ENCODE measurements around the gene NRF1. TPM values are rescaled to one million over a fixed set of nuclear protein-coding genes. Genes with fewer than 3 reads are reported as not detected.
"Not testable (repeated sequence)": the region's sequence is repeated elsewhere in the genome, so short reads cannot be mapped to it uniquely, and the experiment has no call there.

Gene NRF1
- polyA plus RNA-seq, 12 donors: 11.1 to 22.3 (median 14.7) TPM; not detected in 1

DNA sequence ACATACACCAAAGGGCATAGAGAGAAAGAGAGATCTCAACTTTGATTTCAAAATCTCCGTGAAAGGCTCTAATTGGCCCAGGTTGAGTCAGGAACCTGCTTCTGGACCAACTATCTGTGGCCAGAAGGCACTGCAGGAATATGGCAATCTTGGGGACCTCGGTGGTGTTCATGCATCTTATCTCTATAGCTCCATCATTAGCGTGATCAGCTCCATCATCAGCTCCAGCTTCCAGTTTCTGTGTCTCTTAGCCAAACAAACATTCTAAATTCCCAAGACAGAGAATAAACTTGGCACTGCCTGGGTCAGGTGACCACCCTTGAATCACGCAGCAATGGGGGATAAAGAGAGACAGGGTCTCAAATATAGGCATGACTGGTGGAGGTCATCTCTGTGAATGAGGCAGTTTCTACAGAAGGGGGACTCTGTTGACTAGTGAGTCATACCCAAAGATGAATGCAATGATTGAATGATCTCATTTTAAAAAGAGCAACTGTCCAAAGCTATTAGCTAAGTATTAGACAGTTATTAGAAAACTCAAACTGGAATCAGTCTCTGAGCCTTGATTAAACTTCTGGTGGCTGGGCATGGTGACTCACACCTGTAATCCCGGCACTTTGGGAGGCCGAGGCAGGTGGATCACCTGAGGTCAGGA is 5.4 kb upstream of the NRF1 start:
- no peak for DNase-seq

- DNase-seq: peak; percentile 9
Measured at GRCh38 chr7:129606803-129607202, 4.7 kb upstream of the NRF1 start.

- DNase-seq: no peak
Measured at GRCh38 chr7:129607471-129608120, 3.9 kb upstream of the NRF1 start.

- no peak for DNase-seq
Measured at GRCh38 chr7:129609666-129610065, 1.9 kb upstream of the NRF1 start.

DNA sequence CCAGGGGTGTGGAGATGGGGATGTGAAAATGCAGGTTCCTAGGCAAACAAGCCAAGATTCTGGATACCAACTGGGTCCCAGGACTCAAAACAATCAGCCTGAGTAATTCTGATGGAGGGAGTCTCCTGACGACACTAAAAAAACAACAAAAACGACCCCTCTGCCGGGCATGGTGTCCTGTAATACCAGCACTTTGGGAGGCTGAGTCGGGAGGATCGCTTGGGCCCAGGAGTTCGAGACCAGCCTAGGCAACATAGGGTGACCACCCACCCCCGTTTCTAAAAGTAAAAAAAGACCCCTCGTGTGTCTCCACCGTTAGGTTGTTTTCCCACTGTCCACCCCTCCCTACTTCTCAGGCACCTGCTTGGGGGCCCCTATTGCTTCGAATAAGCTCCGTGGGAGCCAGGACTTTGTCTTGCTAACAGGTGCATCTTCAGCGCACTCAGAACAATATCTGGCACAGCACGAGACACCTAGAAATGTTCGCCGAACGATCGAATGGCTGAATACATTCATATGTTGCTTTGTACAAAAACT is 743 bp upstream of the NRF1 start:
- no peak for DNase-seq

DNA sequence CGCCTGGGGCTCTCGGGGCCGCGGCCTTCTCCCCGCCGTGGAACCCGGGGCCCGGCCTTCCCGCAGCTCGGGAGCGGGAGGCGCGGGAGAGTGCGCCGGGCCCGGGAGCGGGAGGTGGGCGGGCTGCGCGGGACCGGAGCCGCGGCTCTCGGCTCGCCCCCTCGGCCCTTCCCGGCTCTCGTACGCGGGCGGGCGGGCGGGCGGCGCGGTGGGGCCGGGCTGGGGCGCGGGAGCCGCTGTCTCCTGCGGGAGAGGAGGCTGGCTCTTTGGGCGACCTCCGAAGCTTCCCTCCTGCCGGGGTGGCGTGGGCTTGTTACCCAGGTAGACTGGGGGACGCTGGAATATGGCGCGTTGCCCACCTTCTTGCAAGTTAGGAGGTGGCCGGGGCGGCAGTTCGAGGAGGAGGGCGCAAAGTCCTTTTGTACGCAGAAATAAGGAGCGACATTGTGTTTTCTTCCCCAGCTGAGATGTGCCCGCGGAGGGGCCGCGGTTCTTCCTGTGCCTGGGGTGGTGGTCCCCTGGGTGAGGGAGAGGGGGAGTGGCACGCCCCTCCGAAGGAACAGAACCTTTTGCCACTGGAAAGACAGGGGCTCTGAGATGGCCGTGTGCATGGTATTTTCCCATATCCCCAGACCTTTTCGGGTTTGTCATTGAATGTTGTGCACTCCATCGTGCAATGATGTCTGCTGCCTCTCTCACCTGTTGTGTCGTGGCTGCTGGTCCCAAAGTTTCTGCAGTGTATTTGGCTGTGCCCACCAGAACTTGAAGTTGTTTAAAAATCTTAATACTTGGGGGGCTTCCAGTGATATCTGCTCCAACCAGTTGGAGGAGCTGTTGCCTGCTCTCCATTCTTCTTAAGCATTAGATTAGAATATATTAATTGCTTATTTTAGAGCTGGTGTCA is 844 bp downstream of the NRF1 start:
- DNase-seq: peak; percentile 61

- DNase-seq: no peak
Measured at GRCh38 chr7:129613016-129613337, 1.5 kb downstream of the NRF1 start.

GRCh38 chr7:129615018-129615417 is 3.5 kb downstream of the NRF1 start:
- DNase-seq: no peak

DNA sequence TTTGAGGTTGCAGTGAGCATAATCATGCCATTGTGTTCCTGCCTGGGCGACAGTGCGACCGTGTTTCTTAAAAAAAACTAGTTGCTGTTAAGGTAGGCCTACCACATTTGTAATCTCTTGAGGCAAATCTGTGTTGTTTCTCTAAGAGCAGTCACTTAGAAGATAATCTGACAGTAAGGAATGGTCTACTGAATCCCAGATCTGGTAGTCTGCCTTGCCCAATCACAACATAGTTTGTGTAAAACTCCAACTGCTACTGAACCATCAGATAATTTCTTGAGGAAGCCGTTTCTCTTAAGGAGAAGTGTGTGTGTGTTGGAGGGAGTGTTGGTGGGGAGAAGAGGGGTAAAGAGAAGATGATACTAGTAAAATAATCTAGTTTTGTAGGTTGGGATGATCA is 5.0 kb downstream of the NRF1 start:
- no peak for DNase-seq

DNA sequence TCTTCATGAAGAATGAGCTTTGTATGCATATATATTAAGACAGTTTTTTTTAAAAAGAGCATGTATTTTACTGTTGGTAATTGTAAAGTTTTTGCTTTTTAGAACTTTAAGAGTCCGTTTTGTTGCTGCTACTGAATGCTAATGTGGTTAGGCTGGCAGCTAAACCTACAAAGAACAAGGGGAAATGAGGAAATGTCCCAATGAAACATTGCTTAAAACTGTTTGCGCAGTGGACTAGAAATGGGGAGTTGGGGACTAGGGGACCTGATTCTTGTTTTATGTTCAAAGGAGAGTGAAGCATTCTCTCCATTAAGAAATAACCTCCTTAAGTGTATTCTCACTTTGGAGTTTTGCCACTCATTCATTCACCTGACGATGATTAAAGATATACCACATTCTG is 5.7 kb downstream of the NRF1 start:
- no peak for DNase-seq

GRCh38 chr7:129617652-129618051 is 6.1 kb downstream of the NRF1 start:
- DNase-seq: no peak

DNA sequence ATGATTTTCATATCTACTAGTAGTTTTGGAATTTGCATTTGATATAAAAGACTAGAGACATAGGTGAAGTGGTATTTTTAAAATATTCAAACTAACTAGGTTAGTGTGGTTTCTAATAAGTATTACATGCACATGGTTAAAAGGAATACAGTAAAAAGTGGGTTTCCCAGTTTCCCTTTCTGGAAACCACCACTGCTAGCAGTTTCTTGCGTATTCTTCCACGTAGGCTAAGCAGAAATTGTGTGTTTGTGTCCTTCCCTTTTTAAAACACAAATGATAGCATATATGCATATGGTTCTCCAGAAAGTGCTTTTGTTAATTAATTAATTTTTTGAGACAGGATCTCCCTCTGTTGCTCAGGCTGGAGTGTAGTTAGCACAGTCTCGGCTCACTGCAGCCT is 15.4 kb downstream of the NRF1 start:
- no peak for DNase-seq

- DNase-seq: no peak
Measured at GRCh38 chr7:129630341-129630740, 18.8 kb downstream of the NRF1 start.

DNA sequence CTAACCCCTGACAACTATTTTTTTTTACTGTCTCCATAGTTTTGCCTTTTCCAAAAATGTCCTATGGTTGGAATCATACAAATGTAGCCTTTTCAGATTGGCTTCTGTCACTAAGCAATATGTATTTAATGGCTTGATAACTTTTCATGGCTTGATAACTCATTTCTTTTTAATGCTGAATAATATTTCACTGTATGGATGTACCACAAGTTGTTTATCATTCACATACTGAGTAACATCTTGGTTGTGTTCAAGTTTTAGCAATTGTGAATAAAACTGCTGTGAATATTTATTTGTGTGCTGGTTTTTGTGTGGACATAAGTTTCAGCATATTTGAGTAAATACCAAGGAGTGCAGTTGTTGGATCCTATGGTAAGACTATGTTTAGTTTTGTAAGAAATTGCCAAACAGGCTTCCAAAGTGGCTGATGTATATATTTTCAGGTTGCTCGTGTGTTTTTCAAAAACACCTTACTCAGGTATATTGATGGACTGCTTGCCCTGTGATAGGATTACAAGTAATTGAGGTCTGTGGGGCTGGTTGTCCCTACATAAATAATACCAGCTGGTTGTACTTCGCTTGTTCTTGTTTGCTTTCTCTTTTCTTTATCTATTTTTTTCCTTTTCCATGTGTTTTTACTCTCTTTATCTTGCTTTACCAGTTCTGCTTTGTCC is 23.0 kb downstream of the NRF1 start:
- DNase-seq: no peak

DNA sequence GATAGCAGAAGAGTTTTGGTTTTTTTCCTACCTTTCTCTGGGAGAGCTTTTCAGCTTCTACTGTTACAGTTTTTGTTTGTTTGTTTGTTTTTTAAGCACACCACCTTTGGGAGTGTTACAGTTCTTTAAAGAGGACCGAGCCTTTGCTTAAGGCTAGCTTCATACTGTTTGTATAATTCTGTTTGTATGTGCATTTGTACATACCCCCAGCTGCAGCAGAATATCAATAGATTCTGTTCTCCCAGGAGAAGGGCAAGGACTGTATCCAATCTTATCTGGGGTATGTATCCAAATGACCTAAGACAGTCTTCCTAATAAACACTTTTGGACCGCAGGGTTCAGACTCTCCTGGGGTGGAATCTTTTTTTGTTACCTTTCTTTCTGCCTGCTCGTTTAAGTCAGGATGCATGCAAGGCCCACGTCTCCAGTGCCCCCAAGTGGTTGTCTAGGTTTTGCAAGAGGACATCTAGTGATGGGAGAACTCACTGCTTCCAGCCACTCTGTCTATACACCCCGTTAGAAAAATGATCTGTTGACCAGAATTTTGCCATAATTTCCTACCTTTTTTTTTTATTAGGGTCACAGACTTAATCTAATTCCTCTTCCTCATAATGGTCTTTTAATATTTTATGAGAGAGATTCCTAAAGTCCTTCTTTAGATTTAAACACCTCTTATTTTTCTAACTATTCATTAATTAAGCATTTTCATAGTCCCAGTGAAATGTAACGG is 23.9 kb downstream of the NRF1 start:
- peak; percentile 57 for DNase-seq

DNA sequence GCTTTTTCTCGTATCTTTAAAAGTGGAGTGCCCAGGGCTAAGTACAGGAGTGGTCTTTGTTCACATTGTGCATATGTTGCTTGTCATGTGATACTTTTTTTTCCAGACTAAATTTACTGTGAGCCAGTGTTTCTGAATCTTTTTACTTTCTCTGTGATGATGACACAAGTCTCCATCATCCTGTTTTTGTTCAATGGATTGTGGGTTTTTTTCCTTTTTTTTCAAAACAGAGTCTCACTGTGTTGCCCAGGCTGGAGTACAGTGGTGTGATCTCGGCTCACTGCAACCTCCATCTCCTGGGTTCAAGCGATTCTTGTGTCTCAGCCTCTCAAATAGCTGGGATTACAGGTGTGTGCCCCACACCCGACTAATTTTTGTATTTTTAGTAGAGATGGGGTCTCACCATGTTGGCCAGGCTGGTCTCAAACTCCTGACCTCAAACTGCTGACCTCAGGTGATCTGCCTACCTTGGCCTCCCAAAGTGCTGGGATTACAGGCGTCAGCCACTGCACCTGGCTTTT is 24.6 kb downstream of the NRF1 start:
- not testable (repeated sequence) for DNase-seq

DNA sequence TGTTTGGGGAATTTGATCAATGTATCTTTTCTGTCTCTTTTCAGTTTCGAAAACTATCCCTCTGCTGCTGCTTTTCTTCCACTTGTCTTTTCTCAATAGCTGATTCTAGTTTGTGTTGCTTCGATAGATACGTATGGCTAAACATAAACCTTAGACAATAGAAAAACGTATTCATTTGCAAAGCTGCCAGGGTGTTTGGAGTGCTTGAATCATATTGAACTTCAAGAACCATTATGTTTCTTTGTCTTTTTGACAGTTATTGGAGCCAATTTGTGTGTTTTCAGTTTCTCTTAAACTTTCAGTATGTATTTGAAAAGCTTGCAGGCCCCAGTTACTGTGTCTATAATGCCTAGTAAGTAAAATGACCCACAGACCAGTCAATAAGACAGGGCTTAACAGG is 25.1 kb downstream of the NRF1 start:
- DNase-seq: no peak

GRCh38 chr7:129640400-129640799 is 28.9 kb downstream of the NRF1 start:
- DNase-seq: no peak

DNA sequence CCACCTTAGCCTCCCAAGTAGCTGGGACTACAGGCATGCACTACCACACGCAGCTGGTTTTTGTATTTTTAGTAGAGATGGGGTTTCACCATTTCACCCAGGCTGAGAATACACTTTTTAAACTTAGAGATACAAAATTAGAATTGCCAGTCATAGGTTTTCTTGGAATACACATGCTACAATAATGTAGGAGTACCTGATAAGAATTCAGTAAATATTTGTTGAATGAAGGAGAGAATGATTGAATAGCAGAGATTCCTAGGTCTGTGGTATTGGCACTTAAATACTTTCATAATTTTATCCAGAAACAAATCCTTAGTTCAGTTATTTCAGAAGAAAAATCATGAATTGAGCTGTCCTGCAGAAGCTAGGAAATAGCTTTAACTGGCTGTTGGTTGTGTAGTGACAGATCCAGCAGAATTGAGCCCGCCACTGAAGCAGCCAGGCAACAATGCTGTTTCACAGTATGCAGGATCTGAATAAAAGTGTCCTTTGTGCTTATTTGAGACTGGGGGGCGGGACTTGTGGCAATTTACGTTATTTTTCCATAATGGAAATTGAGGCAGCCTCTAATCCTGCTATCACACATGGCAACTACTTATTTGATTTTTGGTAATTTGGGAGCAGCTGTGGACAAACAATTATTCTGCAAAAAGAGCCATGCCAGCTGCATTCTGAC is 31.5 kb downstream of the NRF1 start:
- no peak for DNase-seq

- DNase-seq: no peak
Measured at GRCh38 chr7:129643550-129644170, 32.1 kb downstream of the NRF1 start.
